Stimulated activated CD4-positive, alpha-beta T cell treated with anti-CD3 and anti-CD28 coated beads, Interleukin-4, amount 100 ng/mL, for 24 hours (primary cell): Measurements from ENCODE around the gene LRCOL1.

Experiments used
- DNase-seq: peaks from one replicate; pipeline ENCODE4 v3.0.0-alpha.2; 2020

Gene LRCOL1

GRCh38 chr12:132561427-132562156, 48.8 kb downstream of the LRCOL1 start:
- DNase-seq, result no peak

GRCh38 chr12:132560614-132561426, 49.6 kb downstream of the LRCOL1 start:
- DNase-seq, result peak; percentile 83

- peak; percentile 18 for DNase-seq
Measured at GRCh38 chr12:132560364-132560613, 50.1 kb downstream of the LRCOL1 start.

GRCh38 chr12:132559652-132560363, 50.6 kb downstream of the LRCOL1 start:
- DNase-seq, result peak; percentile 13

GRCh38 chr12:132558861-132559623, 51.3 kb downstream of the LRCOL1 start:
- peak; percentile 12 for DNase-seq

- no peak for DNase-seq
Measured at GRCh38 chr12:132558042-132558856, 52.1 kb downstream of the LRCOL1 start.

- DNase-seq, result no peak
Measured at GRCh38 chr12:132557291-132558015, 52.9 kb downstream of the LRCOL1 start.

GRCh38 chr12:132556801-132557200, 53.6 kb downstream of the LRCOL1 start:
- DNase-seq, result no peak

- DNase-seq, result no peak
Measured at GRCh38 chr12:132556216-132556615, 54.2 kb downstream of the LRCOL1 start.

GRCh38 chr12:132555686-132556085, 54.7 kb downstream of the LRCOL1 start:
- no peak for DNase-seq

GRCh38 chr12:132554845-132555630, 55.3 kb downstream of the LRCOL1 start:
- DNase-seq, result no peak
